Measurements from ENCODE around the gene FIG4.

The FIG4 gene

DNA sequence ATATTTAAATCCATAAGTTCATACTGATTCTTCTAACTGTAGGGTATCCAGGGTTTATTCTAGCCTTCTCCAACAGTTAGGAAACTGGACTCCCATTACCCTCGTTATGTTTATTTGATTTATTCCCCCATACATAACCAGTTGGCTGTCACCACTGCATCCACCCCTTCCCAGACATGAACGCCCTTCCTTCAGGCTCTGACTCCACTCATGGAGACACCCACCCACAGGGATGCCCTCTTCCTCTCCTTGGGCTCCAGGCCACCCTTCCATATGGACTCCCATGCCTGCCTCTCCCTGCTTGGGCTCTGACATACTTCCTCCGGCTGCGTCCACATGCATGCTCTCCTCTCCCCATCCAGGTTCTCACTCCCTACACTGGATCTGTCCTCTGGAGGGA is 124.0 kb downstream of the FIG4 start:
- no peak for ATAC-seq
- TF ChIP-seq PPARA (CRISPR knock-in tag; IDR thresholded peaks at IDR 0.05; ENCODE audit: borderline replicate concordance) (no peak), ZFP3 (CRISPR knock-in tag; IDR thresholded peaks at IDR 0.05) (no peak), ZFP30 (CRISPR knock-in tag; IDR thresholded peaks at IDR 0.05) (no peak), ZNF565 (CRISPR knock-in tag; conservative IDR thresholded peaks at IDR 0.05; ENCODE audit: low read depth) (no peak), ZNF8 (CRISPR knock-in tag; IDR thresholded peaks at IDR 0.05) (no peak), ISL1 (CRISPR knock-in tag; IDR thresholded peaks at IDR 0.05) (no peak), TOX (CRISPR knock-in tag; IDR thresholded peaks at IDR 0.05; ENCODE audit: borderline replicate concordance) (no peak), GLIS3 (CRISPR knock-in tag; IDR thresholded peaks at IDR 0.05) (no peak)
- TF ChIP-seq, protein P1, sequence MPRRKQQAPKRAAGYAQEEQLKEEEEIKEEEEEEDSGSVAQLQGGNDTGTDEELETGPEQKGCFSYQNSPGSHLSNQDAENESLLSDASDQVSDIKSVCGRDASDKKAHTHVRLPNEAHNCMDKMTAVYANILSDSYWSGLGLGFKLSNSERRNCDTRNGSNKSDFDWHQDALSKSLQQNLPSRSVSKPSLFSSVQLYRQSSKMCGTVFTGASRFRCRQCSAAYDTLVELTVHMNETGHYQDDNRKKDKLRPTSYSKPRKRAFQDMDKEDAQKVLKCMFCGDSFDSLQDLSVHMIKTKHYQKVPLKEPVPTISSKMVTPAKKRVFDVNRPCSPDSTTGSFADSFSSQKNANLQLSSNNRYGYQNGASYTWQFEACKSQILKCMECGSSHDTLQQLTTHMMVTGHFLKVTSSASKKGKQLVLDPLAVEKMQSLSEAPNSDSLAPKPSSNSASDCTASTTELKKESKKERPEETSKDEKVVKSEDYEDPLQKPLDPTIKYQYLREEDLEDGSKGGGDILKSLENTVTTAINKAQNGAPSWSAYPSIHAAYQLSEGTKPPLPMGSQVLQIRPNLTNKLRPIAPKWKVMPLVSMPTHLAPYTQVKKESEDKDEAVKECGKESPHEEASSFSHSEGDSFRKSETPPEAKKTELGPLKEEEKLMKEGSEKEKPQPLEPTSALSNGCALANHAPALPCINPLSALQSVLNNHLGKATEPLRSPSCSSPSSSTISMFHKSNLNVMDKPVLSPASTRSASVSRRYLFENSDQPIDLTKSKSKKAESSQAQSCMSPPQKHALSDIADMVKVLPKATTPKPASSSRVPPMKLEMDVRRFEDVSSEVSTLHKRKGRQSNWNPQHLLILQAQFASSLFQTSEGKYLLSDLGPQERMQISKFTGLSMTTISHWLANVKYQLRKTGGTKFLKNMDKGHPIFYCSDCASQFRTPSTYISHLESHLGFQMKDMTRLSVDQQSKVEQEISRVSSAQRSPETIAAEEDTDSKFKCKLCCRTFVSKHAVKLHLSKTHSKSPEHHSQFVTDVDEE (CRISPR knock-in tag; IDR thresholded peaks at IDR 0.05) = no peak

DNA sequence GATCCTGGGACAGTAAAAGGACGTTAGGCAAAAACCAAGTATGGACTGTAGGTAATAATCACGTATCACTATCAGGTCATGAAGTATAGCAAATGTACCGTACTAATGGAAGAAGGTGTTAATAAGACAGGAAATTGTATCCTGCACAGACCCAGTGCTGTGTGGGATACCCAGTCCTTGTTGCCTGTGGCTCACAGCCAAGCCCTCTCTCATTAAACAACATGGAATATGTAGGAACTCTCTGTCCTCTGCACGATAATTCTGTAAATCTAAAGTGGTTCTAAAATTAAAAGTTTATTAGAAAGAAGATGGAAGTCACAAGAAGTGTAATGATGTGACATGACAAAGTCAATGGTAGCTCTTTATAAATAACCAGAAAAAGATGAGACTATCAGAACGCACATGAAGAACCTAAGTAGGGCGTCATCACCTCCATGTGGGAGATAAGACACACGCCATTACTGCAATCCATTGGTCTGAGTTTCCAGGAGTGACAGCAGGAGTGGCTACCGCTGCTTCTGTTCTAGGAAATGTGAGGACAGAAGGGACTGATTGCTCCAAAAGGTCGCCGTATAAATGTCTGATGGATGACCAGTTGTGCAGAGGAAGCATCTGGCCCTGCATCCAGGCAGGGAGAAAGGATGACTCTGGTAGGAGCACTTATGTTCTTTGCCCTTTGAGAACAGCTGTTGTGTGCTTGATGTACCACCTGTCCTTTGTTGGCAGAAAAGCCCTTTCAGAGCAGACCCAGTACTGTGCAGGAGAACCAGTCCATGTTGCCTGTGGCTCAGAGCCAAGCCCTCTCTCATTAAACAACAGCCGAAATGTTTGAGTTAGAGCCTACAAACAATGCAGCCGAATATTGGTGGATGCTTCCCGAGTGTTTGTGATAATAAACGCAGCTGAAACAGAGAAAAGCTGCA is 125.6 kb downstream of the FIG4 start:
- TF ChIP-seq ESRRG (CRISPR knock-in tag; IDR thresholded peaks at IDR 0.05) = no peak
- no peak for TF ChIP-seq BACH2 (CRISPR knock-in tag; IDR thresholded peaks at IDR 0.05; ENCODE audit: borderline replicate concordance)
- TF ChIP-seq ISL1 (CRISPR knock-in tag; IDR thresholded peaks at IDR 0.05) = no peak
- no peak for TF ChIP-seq OSR1 (CRISPR knock-in tag; IDR thresholded peaks at IDR 0.05)
- no peak for TF ChIP-seq RARB (CRISPR knock-in tag; IDR thresholded peaks at IDR 0.05)
- TF ChIP-seq, protein P2, sequence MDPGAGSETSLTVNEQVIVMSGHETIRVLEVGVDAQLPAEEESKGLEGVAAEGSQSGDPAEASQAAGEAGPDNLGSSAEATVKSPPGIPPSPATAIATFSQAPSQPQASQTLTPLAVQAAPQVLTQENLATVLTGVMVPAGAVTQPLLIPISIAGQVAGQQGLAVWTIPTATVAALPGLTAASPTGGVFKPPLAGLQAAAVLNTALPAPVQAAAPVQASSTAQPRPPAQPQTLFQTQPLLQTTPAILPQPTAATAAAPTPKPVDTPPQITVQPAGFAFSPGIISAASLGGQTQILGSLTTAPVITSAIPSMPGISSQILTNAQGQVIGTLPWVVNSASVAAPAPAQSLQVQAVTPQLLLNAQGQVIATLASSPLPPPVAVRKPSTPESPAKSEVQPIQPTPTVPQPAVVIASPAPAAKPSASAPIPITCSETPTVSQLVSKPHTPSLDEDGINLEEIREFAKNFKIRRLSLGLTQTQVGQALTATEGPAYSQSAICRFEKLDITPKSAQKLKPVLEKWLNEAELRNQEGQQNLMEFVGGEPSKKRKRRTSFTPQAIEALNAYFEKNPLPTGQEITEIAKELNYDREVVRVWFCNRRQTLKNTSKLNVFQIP (CRISPR knock-in tag; IDR thresholded peaks at IDR 0.05; ENCODE audit: borderline replicate concordance, low read depth) = no peak
- TF ChIP-seq, protein P1 (CRISPR knock-in tag; IDR thresholded peaks at IDR 0.05) = no peak
- no peak for TF ChIP-seq GLIS3 (CRISPR knock-in tag; IDR thresholded peaks at IDR 0.05)
- TF ChIP-seq, protein P3, sequence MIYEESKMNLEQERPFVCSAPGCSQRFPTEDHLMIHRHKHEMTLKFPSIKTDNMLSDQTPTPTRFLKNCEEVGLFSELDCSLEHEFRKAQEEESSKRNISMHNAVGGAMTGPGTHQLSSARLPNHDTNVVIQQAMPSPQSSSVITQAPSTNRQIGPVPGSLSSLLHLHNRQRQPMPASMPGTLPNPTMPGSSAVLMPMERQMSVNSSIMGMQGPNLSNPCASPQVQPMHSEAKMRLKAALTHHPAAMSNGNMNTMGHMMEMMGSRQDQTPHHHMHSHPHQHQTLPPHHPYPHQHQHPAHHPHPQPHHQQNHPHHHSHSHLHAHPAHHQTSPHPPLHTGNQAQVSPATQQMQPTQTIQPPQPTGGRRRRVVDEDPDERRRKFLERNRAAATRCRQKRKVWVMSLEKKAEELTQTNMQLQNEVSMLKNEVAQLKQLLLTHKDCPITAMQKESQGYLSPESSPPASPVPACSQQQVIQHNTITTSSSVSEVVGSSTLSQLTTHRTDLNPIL (CRISPR knock-in tag; IDR thresholded peaks at IDR 0.05; ENCODE audit: low read depth) = no peak
- TF ChIP-seq ZFP3 (CRISPR knock-in tag; IDR thresholded peaks at IDR 0.05) = no peak
- no peak for TF ChIP-seq TOX (CRISPR knock-in tag; IDR thresholded peaks at IDR 0.05; ENCODE audit: borderline replicate concordance)
- TF ChIP-seq ZNF8 (CRISPR knock-in tag; IDR thresholded peaks at IDR 0.05) = no peak
- TF ChIP-seq PPARA (CRISPR knock-in tag; IDR thresholded peaks at IDR 0.05; ENCODE audit: borderline replicate concordance) = no peak
- TF ChIP-seq, protein P4, sequence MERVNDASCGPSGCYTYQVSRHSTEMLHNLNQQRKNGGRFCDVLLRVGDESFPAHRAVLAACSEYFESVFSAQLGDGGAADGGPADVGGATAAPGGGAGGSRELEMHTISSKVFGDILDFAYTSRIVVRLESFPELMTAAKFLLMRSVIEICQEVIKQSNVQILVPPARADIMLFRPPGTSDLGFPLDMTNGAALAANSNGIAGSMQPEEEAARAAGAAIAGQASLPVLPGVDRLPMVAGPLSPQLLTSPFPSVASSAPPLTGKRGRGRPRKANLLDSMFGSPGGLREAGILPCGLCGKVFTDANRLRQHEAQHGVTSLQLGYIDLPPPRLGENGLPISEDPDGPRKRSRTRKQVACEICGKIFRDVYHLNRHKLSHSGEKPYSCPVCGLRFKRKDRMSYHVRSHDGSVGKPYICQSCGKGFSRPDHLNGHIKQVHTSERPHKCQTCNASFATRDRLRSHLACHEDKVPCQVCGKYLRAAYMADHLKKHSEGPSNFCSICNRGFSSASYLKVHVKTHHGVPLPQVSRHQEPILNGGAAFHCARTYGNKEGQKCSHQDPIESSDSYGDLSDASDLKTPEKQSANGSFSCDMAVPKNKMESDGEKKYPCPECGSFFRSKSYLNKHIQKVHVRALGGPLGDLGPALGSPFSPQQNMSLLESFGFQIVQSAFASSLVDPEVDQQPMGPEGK (CRISPR knock-in tag; IDR thresholded peaks at IDR 0.05; ENCODE audit: borderline replicate concordance) = no peak
- no peak for TF ChIP-seq ZNF70 (CRISPR knock-in tag; IDR thresholded peaks at IDR 0.05)
- no peak for TF ChIP-seq TCF4 (CRISPR knock-in tag; IDR thresholded peaks at IDR 0.05; ENCODE audit: borderline replicate concordance)
- TF ChIP-seq, protein P5, sequence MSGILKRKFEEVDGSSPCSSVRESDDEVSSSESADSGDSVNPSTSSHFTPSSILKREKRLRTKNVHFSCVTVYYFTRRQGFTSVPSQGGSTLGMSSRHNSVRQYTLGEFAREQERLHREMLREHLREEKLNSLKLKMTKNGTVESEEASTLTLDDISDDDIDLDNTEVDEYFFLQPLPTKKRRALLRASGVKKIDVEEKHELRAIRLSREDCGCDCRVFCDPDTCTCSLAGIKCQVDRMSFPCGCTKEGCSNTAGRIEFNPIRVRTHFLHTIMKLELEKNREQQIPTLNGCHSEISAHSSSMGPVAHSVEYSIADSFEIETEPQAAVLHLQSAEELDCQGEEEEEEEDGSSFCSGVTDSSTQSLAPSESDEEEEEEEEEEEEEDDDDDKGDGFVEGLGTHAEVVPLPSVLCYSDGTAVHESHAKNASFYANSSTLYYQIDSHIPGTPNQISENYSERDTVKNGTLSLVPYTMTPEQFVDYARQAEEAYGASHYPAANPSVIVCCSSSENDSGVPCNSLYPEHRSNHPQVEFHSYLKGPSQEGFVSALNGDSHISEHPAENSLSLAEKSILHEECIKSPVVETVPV (CRISPR knock-in tag; IDR thresholded peaks at IDR 0.05) = no peak
- no peak for ATAC-seq
